GM21717 (cell line): ENCODE results near the gene DDX18.
"Not testable (repeated sequence)": the region's sequence is repeated elsewhere in the genome, so short reads cannot be mapped to it uniquely, and the experiment has no call there.

ENCODE experiments used
- ATAC-seq: cut with Tn5 transposase; IDR thresholded peaks from one replicate; pipeline ENCODE4 v1.9.1; 2021; ENCODE audit warnings: mild to moderate bottlenecking, moderate library complexity; ENCODE audit not compliant: unreplicated experiment

Gene DDX18

DNA sequence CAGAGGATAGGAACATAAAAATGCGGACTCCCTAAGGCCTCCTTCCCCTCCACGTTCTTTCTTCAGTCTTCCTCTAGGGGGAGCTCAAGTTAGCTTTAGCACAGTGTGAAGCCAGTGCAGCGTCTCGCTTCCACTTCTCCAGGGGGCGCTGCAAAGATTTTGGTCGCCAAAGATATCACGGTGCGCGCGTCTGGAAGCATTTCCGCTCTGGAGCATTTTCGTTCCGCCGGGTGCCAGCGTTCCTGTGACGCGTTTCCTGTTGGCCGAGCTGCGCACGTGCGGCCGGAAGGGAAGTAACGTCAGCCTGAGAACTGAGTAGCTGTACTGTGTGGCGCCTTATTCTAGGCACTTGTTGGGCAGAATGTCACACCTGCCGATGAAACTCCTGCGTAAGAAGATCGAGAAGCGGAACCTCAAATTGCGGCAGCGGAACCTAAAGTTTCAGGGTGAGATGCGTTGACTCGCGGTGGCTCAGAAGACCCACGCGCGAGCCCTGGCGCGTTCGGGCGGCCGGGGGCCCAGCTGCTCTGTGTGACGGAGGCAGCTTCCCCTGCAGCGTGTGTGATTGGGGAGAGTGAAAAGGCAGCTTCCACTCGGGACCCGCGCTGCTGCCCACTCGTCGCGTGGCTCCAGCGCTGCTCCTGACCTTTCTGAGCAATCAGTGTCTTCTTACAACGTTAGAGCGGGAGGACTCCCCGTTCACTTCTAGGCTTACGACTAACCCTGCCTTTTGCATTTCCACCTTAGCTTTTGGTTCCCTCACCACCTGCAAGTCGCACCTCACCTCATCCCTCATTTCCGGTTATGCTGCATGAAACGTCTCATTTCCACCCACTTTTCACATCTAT is at the start of gene DDX18:
Gene DDX18 (plus strand): TSS at position 275 of the 848 bp plus-strand sequence. CDS start 87 bp downstream, at position 362.
- peak; percentile 97 for ATAC-seq

DNA sequence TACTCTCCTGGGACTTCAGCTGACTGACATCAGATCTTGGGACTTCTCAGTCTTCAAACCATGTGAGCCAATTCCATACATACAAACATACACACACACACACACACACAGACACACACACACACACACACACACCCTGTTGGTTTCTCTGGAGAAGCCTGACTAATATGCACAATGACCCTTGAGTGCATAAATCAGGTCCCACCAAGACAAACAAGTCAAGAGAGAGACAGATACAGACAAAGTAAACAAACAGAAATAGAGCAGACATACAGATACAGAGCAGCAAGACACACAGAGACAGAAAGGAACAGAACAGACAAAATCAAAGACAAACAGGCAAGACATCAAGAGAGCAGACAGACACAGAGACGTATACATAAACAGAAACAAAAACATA is 43.8 kb upstream of the DDX18 start:
- ATAC-seq, result no peak

DNA sequence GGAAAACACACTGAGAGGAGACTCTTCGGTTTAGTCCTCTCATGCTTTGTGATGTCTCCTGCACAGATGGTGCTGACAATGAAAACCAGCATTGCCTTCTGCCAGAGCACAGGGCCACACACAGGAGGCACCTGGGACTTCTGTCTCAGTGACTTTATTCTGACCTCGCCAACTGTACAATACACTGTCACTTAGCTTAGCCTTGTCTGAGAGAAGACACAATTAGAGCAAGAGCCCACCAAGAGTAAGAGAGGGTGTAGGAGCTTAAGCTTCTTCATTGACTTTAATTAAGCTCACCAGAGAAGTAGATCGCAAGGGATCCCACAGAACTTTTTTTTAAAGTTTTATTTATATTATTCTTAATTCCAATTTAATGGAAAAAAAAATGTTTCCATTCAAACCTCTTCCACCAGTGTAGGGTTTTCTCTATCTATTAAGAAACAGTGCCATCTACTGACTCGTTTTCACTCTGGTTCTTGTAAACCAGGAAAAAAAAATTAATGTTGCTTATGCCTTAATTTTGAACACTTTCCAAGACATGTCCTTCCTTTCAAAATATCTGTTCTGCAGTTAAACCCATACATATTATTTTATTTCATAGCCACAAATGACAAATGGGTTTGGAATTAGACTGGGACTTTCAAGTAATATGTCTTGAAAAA is 42.4 kb upstream of the DDX18 start:
- no peak for ATAC-seq

DNA sequence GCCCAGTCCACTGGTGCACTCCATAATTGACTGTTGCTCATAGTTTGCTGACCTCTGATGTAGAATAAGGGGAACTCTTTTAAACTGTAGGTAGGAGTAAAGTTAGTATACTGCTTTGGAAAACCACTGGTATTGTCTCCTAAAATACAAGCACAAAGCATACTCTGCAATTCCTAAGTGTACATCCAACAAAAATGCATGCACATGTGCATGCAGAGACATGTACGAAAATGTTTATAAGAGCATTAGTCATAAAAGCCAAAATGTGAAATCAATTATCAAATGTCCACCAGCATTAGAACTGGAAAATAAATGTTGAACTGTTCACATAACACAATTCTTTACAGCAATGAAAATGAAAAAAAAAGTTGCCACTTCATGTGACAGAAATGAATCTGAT is 39.8 kb upstream of the DDX18 start:
- ATAC-seq, result no peak

DNA sequence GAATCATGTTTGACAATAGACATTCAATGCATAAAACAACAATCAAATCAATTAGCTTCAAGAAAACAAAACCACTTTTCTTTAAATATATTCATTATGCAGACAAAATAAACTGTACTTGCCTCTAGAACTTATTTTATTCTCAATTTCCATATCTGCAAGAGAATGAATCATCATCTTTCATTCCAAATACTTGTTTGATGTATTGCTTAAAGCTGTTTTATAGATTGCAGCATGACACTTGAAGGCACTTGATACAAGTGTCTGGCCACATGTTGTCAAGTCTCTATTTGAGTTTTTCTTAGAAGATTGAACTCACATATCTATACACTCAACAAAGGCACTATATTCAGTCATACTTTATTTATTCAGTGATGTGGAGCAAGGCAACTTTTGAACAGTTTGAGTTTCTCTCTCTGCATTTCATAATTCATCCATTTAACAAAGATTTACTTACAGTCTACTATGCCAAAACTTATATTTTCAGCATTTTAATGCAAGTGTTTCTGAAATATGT is 38.7 kb upstream of the DDX18 start:
- no peak for ATAC-seq

DNA sequence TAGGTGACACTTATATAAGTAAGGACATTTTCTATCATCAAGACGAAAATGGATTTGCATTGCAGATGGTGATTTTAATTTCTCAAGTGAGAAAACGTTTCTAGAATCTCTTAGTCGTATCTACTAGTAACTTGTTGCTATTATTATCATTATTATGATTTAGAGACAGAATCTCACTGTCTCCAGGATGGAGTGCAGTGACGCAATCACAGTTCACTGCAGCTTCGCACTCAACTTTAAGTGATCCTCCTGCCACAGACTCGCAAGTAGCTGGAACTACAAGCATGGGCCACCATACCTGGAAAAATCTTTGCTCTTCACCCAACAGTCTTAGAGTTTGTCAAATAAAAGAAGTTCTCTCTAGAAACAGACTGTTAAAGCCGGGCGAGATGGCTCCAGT is 37.6 kb upstream of the DDX18 start:
- no peak for ATAC-seq

DNA sequence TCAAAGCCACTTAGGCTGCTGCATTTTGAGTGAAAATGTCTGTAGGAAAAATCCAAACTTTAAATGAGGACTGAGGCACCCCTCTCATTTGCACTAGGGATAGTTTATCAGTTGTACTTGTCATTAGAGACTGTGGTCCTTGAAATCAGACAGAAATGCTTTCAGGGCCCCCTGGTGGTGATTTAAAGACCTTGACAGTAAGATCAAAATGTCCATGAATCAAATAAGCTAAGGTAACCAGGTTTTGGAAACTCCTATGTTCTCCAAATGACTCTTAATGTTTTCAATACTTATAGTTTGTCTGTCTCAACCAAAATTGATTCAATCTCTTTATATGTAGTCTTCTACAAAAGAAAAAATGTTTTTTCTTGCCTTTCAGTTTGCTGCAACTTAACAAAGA is 28.8 kb upstream of the DDX18 start:
- ATAC-seq, result peak; percentile 72

DNA sequence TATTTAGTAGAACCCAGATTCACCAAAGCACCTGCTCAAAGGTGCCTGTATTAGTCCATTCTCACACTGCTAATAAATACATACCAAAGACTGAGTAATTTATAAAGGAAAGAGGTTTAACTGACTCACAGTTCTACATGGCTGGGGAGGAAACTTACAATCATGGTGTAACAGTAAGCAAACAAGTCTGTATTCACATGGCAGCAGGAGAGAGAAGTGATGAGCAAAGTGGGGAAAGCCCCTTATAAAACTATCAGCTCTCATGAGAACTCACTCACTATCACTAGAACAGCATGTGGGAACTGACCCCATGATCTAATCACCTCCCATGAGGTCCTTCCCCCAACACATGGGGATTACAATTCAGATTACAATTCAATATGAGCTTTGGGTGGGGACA is 28.0 kb upstream of the DDX18 start:
- no peak for ATAC-seq

DNA sequence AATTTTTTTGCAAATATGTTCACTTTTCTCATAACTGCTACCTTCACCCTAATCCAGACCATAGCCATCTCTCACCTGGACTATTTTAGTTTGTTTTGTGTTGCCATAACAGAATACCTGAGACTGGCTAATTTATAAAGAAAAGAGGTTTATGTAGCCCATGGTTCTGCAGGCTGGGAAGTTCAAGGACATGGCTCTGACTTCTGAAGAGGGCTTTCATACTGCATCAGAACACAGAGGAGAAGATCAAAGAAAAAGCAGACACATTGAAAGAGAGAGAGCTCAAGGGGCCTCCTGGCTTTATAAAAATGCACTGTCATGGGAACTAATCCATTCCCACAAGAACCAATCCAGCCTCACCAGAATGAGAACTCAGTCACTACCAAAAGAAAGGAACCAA is 25.0 kb upstream of the DDX18 start:
- no peak for ATAC-seq

DNA sequence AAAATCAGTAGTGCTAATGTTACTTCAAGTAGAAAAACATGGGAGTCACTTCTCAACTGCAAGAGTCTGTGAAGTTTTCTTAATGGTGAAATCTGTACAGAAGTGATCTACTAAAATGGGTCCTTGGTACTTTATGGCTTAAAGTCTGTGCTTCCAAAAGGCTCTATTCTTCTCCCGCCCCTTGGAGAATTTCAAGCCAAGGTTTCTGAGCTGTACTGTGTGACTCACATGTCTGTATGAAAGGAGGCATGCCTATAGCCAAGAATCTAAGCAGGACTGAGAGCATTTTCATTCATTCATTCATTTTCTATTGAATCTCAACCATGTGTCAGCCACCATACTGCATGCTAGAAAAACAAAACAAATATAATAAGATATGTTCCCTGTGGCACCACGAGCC is 19.8 kb upstream of the DDX18 start:
- ATAC-seq, result no peak

DNA sequence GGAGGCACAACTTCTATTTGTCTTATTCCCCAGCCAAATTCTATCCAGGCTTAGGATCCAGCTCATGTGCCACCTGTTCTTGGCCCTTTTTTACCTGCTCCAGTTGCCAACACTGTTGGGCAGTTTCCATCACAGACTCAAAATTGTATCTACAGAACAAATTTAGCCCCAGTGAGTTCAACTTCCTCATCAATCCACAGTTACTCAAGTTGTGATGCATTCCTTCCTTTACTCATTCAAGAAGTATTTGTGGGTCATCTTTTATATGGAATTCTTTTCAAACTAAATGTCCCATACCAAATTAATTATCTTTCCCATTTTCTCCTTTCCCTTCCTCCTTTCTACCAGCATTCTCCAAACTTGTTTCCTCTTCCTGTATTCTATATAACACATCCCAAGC is 12.7 kb upstream of the DDX18 start:
- ATAC-seq, result no peak

DNA sequence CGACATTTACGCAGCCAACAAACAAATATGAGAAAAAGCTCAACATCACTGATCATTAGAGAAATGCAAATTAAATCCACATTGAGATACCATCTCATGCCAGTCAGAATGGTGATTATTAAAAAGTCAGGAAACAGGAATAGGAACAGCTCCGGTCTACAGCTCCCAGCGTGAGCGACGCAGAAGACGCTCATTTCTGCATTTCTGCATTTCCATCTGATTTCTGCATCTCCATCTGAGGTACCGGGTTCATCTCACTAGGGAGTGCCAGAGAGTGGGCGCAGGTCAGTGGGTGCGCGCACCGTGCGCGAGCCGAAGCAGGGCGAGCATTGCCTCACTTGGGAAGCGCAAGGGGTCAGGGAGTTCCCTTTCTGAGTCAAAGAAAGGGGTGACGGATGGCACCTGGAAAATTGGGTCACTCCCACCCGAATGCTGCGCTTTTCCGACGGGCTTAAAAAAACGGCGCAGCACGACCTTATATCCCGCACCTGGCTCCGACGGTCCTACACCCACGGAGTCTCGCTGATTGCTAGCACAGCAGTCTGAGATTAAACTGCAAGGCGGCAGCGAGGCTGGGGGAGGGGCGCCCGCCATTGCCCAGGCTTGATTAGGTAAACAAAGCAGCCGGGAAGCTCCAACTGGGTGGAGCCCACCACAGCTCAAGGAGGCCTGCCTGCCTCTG is 10.7 kb upstream of the DDX18 start:
- ATAC-seq, result not testable (repeated sequence)

DNA sequence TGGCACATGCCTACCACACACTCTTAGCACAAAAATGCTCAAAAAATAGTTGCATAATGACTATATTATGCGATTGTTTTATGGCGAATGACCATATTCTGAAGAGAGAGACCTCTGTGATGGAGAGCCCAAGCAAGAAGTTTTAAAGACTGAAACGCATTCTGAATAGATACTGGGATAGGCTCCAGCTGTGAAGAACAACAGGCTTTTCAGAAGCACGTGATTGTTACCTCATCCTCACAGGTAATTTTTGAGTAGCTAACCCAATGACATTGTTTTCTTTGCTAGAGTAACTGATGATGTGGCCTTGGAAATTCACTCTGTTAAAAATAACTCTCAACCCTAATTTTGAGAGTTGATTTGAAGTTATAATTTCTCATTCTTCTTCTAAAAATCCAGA is 2.0 kb upstream of the DDX18 start:
- ATAC-seq, result no peak

DNA sequence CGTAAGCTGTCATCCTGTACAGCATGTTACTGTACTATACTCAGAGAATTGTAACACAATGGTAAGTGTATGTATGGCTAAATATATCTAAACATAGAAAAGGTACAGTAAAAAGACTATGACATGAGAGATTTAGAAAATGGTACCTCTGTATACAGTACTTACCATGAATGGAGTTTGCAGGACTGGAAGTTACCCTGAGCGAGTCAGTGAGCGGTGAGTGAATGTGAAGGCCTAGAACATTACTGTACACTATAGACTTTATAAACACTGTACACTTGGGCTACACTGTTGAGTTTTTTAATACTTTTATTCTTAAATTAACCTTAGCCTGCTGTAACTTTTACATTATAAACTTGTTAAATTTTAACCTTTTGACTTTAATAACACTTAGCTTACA is 1.5 kb downstream of the DDX18 start:
- ATAC-seq, result no peak

DNA sequence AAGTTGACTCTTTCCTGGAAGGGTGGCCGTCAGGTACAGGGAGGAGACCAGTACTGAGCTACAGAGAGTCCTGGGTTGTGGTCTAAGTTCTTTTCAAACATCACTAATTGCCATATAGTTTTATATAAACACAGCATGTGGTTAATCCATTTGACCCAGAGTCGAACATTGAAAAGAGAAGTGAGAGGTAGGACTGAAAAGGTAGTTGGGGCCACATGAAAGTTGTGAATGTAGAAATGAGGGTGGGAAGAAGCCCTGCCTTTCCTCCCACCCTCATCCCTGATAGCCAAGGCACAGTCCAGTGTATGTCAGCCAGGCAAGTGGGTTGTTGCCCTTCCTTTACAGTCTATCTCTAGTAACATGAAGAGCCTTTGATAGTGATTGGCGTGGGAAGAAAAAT is 4.4 kb downstream of the DDX18 start:
- ATAC-seq, result no peak

DNA sequence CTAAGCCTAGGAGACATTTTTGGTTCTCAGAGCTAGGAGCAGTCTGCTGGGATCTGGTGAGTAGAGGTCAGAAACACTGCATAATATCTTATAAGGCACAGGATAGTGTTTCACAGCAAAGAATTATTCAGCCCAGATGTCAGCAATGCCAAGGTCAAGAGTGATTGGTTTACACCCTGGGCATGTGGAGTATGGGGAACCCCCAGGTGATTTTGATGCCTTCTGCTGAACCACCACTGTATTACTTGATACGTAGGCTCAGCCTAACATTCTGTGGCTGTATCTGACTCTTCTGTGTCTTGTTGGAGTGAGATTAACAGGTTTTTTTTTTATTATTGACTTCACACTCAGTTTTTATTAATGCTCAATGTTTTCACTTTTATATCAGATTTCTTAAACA is 6.0 kb downstream of the DDX18 start:
- ATAC-seq, result peak; percentile 48

DNA sequence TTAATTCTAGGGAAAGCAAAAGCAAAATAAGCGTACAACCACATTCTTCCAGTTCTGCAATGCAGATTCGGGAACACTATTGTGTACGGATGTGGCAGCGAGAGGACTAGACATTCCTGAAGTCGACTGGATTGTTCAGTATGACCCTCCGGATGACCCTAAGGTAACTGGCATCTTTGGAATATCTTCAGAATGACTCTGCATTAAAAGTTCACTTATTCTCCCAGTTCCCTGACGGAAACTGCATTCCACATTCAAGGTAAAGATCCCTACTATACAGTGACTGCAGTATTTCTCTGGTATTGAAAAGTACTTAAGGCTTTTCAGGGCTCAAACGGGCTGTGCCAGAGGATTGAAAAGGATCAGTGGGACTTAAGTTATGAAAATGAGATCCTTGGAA is 10.9 kb downstream of the DDX18 start:
- ATAC-seq, result no peak

DNA sequence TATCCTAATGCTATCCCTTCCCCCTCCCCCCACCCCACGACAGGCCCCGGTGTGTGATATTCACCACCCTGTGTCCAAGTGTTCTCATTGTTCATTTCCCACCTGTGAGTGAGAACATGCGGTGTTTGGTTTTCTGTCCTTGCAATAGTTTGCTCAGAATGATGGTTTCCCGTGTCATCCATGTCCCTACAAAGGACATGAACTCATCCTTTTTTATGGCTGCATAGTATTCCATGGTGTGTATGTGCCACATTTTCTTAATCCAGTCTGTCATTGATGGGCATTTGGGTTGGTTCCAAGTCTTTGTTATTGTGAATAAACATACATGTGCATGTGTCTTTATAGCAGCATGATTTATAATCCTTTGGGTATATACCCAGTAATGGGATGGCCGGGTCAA is 13.0 kb downstream of the DDX18 start:
- not testable (repeated sequence) for ATAC-seq

DNA sequence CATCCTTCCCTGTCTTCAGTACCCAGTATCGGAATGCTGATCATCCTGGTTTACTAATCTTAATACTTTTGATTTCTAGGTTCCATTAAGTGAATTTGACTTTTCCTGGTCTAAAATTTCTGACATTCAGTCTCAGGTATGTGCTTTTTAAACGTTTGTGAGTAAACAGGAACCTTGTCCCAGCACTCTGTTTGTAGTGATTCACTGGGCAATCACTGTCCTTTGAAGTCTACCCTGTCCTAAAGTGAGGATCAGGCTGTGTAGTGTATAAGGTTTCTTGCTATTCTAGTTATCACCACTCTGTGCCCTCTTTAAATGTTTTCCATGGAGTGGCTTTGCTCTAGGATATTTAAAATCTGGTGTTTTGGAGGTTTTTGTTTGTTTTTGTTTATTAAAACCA is 14.4 kb downstream of the DDX18 start:
- ATAC-seq, result no peak

DNA sequence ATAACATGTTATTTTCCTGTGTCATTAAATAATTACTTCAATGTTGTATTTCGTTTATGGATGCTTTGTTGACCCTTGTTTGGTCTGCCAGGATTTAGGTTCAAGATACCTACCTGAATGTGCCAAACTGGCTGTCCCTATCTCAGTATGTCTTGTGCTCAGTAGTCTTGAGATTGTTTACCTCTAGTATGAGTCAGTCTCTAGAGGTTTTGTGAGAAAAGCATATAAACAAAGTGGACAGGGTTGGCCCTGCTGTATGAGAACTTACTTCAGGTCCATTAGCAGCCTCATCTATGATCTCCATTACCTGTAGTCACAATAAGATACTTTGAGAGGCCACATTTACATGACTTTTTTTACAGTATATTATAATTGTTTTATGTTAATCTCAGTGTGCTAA is 17.8 kb downstream of the DDX18 start:
- ATAC-seq, result no peak

DNA sequence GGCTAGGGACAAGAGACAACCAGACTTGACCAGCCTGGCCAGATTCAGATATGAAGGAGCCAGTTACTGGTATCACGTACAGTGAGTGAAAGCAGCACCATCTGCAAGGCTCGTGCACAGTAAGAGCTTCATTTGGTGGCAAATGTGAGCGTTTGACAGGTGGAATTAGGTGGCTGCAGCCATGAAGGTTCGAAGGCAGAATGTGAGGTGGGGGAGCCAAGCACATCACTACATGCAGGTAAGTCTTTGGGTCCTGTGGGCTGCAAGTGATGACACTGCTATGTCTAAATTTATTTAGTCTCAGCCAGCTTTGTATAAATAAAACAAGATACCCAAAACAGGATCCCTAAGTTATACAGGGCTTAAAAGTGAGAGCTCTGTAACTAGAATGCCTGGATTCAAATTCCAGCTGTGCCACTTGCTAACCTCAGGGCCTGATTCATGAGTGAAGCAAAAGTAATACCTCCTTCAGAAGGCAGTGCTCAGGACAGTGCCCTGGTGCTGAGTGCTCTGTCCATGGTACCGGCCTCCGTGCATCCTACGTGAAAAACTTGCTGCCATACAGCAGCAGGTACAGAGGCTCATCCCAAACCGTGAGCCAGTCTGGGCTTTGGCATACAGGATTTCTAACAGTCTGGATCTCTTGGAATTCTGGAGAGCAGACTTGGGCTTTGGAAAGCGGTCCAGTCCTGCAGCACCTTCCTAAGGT is 18.6 kb downstream of the DDX18 start:
- ATAC-seq, result no peak
